AG04450 (cell line): Measurements from ENCODE around the gene EFS. TPM values are rescaled to one million over a fixed set of nuclear protein-coding genes. Genes with fewer than 3 reads are reported as not detected.
"Not testable (repeated sequence)": the region's sequence is repeated elsewhere in the genome, so short reads cannot be mapped to it uniquely, and the experiment has no call there.

Experiments
- CTCF ChIA-PET: fragments of 300-600, 350-600 bp; formaldehyde crosslinking; extraction: SDS; loops from one replicate; lab custom pipeline; 2022; ENCODE audit warnings: antibody characterized with exemption, inconsistent platforms; lab: Charles Lee
- POLR2A ChIA-PET: fragments of 350-600 bp; formaldehyde crosslinking; extraction: SDS; loops from one replicate; lab custom pipeline; 2021; ENCODE audit warnings: antibody characterized with exemption, inconsistent platforms; lab: Yijun Ruan, JAX
- DNase-seq: peaks from one replicate; pipeline ENCODE4 v3.0.0-alpha.2; 2011; ENCODE audit warnings: low read depth, low spot score
- H3K27ac ChIP-seq: one replicate; pipeline ENCODE4 v1.5.1; 2012; ENCODE audit warnings: low read depth, low read length, control low read depth
- H3K27me3 ChIP-seq: one replicate; pipeline ENCODE4 v1.6.0; 2012; ENCODE audit warnings: low read length; ENCODE audit not compliant: control insufficient read depth, insufficient read depth
- H3K4me3 ChIP-seq: 2 replicates; pipeline ENCODE4 v1.5.1; 2011; ENCODE audit warnings: mild to moderate bottlenecking, low read depth, low read length, control low read depth
- H3K9me3 ChIP-seq: 2 replicates; pipeline ENCODE4 v1.5.1; 2012; ENCODE audit warnings: low read length; ENCODE audit not compliant: control insufficient read depth, insufficient read depth
- CTCF ChIP-seq: IDR thresholded peaks from 2 replicates; pipeline ENCODE4 v1.5.1; 2011; ENCODE audit warnings: low read depth, low read length, control low read depth, inconsistent platforms
- polyA plus RNA-seq: library from polyadenylated mRNA; depleted of rRNA; stranded (reverse); fragments of >200 nt; gene quantifications from 2 replicates; pipeline ENCODE4 v1.2.3, GENCODE V29; 2011

The EFS gene
- polyA plus RNA-seq, 1 experiment: 5.3 TPM

DNA sequence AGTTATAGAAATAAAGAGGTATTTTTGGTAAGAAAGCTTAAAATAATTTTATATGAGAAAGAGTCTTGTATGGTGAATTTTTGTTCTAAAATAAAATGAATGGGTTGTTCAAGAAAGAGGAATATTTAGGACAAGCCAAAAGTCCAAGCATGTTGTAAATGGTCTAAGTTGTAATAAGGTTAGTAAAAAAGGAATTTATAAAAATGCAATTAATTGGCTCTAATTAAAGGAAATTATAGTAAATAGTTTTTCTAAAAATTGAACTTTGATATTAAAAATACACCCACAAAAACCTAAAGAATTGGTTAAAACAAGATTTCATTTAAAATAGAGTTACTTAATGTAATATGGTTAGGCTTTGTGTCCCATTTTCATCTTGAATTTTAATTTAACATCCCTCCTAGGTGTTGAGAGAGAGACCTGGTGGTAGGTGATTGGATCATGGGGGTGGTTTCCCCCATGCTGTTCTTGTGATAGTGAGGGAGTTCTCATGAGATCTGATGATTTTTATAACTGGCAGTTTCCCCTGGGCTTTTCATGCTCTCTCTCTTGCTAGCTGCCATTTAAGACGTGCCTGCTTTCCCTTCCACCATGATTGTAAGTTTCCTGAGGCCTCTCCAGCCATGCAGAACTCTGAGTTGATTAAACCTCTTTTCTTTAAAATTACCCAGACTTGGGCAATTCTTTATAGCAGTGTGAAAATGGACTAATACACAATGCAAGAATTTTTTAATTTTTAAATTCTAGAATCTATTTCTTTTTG, 25.3 kb downstream of the EFS start:
- Histone ChIP-seq H3K9me3 (no peaks in the 10 kb centered on the region), H3K27ac (no peak overlapping the region), H3K4me3 (no peak overlapping the region), H3K27me3 (peaks cover 5% of the 10 kb centered on the region)
- ChIA-PET POLR2A (no interaction called here), CTCF (interaction anchor here (1.9 to 2.1 kb wide), 2 partner anchors 41 kb away, joined by 6 to 7 read pairs; no protein-coding TSS in a partner anchor)
- DNase-seq: no peak
- TF ChIP-seq CTCF: no peak

DNA sequence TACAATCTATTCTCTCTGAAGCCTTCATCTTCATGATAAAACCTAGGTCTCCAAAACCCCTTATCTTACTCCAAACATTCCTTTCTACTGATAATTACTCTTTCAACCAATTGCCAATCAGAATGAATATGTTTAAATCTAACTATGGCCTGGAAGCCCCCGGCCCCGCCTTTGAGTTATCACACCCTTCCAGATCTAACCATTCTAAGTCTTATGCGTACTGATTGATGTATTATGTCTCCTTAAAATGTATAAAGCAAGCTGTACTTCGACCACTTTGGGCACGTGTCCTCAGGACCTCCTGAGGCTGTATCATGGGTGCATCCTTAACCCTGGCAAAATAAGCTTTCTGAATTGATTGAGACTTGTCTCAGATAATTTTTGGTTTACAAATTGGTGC, 29.3 kb downstream of the EFS start:
- no peak overlapping the region for H3K4me3 ChIP-seq
- no peak overlapping the region for H3K27ac ChIP-seq
- no peak for TF ChIP-seq CTCF
- ChIA-PET POLR2A (no interaction called here), CTCF (interaction anchor here (1.1 to 5.1 kb wide), 2 partner anchors 9 to 44 kb away, joined by 3 to 26 read pairs; no protein-coding TSS in a partner anchor)
- H3K9me3 ChIP-seq: no peaks in the 10 kb centered on the region
- no peak for DNase-seq
- H3K27me3 ChIP-seq: peaks cover 2% of the 10 kb centered on the region

DNA sequence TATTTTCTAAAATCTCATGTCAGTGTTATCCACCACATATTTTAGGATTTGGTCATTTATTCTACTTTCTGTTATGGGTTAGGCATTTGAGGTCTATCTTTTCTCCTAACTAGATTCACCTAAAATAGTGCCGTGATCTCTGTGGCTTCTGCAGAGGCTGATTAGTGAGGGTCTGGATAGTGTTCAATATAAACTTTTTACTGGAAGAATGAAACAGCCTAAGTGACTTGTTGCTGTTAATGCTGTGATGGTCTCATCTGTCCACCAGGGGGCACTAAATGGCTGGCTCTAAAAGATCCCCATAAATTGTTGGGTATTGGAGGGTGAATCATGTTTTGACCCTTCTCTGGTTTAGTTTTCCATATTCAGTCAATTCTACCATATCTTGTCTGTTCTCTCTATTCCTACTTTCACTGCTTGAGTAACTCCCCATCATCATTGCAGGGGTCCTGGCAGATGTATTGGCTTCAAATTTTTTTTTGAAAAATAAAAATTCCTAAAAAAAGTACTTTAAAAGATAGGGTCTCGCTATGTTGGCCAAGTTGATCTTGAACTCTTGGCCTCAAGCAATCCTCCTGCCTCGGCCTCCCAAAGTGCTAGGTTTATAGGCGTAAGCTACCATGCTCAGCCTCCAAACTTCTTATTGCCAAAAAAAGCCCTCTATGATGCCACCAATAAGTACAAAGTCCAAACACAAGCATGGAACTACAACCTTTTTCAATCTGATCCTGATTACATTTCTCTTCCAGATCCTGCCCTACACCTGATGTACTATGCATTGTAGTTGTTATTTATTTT, 36.8 kb downstream of the EFS start:
- CTCF ChIA-PET: interaction anchor here (0.6 to 8.8 kb wide), 12 partner anchors 10 to 235 kb away, joined by 3 to 138 read pairs (median 4); partner anchors contain the start of gene SLC22A17

DNA sequence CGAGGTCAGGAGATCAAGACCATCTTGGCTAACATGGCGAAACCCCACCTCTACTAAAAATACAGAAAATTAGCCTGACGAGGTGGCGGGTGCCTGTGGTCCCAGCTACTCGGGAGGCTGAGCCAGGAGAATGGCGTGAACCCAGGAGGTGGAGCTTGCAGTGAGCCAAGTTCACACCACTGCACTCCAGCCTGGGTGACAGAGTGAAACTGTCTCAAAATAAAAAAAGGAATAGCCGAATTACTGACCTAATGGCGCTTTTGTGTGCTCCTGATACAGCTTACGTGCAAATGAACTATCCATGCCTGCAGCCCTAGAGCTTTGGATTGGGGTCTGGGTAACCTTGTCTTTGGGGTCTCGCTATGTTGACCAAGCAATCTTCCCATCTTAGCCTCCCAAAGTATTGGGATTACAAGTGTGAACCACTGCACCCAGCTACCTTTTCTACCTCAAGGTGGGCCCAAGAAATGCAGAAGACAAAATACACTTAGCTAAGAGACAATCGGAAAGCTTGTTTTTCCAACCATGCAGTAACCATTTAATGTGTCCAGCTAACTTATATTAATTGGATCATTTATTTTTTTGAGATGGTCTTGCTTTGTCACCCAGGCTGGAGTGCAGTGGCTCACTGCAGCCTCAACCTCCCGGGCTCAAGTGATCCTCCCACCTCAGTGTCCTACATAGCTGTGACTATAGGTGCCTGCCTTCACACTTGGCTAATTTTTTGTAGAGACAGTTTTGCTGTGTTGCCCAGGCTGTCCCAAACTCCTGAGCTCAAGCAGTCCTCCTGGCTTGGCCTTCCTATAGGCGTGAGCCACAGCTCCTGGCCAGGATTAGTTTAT, 38.3 kb downstream of the EFS start:
- POLR2A ChIA-PET: interaction anchor here (0.9 to 1.8 kb wide), 3 partner anchors 26 to 35 kb away, joined by 3 to 8 read pairs (median 3); partner anchors contain the start of gene SLC22A17
- no peak for DNase-seq
- no peak for TF ChIP-seq CTCF
- CTCF ChIA-PET: interaction anchor here (0.7 to 8.8 kb wide), 14 partner anchors 9 to 152 kb away, joined by 3 to 138 read pairs (median 4); partner anchors contain the start of gene SLC22A17
- H3K27me3 ChIP-seq: no peaks in the 10 kb centered on the region
- H3K4me3 ChIP-seq: no peak overlapping the region
- H3K27ac ChIP-seq: no peak overlapping the region
- no peaks in the 10 kb centered on the region for H3K9me3 ChIP-seq

More for the DNA sequence above, 36.8 kb downstream of the EFS start:
- H3K27ac ChIP-seq: no peak overlapping the region
- no peaks in the 10 kb centered on the region for H3K9me3 ChIP-seq
- peak; percentile 63 for DNase-seq
- peak; percentile 83 for TF ChIP-seq CTCF
- no peak overlapping the region for H3K4me3 ChIP-seq
- H3K27me3 ChIP-seq: no peaks in the 10 kb centered on the region
- POLR2A ChIA-PET: interaction anchor here (1.3 to 1.8 kb wide), 2 partner anchors 25 to 34 kb away, joined by 3 to 8 read pairs; partner anchors contain the start of gene SLC22A17

- DNase-seq, H3K4me3 ChIP-seq, H3K27ac ChIP-seq, H3K27me3 ChIP-seq, H3K9me3 ChIP-seq, POLR2A ChIA-PET: not testable (repeated sequence)
- CTCF ChIA-PET: interaction anchor here (0.6 to 8.8 kb wide), 4 partner anchors 17 to 61 kb away, joined by 3 to 138 read pairs (median 6); no protein-coding TSS in a partner anchor
Observed at GRCh38 chr14:23325746-23326145, 39.2 kb downstream of the EFS start.
